Measurements from ENCODE around the gene WDR43.

The WDR43 gene, protein sequence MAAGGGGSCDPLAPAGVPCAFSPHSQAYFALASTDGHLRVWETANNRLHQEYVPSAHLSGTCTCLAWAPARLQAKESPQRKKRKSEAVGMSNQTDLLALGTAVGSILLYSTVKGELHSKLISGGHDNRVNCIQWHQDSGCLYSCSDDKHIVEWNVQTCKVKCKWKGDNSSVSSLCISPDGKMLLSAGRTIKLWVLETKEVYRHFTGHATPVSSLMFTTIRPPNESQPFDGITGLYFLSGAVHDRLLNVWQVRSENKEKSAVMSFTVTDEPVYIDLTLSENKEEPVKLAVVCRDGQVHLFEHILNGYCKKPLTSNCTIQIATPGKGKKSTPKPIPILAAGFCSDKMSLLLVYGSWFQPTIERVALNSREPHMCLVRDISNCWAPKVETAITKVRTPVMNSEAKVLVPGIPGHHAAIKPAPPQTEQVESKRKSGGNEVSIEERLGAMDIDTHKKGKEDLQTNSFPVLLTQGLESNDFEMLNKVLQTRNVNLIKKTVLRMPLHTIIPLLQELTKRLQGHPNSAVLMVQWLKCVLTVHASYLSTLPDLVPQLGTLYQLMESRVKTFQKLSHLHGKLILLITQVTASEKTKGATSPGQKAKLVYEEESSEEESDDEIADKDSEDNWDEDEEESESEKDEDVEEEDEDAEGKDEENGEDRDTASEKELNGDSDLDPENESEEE

DNA sequence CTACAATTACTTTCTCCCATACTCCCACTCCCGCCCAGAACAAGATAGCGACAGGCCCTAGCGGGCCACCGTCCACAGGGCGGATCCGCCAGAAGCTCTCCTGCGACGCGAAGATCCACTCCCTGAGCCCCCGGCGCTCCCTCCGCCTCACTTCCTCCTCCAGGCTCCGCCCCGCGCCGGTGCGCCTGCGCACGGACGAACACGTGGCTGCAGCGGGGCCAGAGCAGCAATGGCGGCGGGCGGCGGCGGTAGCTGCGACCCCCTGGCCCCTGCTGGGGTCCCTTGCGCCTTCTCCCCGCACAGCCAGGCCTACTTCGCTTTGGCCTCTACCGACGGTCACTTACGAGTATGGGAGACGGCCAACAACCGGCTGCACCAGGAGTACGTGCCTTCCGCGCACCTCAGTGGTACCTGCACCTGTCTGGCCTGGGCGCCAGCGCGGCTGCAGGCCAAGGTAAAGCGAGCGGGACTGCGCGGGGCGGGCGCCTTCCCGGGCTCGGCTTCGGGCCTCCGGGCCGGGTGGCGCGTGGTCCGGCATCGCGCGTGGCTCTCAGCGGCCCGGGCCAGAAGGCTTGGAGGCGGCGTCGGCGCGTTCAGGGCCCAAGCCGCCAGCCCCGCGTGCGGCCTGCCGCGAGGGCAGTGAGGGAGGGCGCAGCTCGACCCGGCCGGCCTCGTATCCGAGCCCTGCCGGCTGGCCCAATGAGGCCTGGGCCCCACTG, at the start of gene WDR43:
Gene WDR43, plus strand, starts transcription at position 198 of the 719 bp plus-strand sequence. Its CDS starts 32 bp downstream, at position 230.
- DNase-seq, result peak; percentile 99

DNA sequence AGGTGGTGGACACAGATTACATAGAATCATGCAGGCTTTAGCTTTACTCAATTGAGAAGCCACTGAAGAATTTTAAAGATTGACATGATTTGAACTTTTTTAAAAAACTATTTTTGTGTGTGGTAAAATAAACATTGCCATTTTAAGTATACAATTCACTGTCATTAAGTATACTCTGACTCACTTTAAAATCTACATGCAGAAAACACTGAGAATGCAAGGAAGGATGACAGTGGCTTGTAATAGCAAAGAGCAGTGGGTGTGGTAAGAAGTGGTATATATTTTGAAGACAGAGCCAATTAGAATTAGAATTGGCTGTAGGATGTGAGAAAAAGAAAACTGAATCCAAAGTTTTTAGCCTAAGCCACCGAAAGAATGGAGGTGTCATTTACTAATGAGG, 39.3 kb upstream of the WDR43 start:
- DNase-seq, result no peak

DNA sequence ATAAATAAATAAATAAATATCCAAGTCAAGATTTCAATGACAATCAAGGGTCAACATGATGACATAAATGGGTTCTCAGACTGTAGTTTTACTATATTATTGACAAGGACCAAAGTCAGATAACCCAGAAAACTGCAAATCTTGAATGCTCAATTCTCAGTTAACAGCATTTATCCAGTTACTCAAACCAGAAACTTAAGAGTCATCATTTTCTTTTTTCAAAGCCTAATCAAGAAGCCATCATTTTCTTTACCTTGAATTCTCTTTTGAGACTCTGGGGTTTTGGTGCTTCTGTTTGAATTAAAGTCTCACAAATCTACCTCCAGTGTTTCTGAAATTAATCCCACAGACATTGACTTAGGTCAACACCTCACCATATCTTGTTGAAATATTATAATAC, 38.5 kb upstream of the WDR43 start:
- DNase-seq, result no peak

DNA sequence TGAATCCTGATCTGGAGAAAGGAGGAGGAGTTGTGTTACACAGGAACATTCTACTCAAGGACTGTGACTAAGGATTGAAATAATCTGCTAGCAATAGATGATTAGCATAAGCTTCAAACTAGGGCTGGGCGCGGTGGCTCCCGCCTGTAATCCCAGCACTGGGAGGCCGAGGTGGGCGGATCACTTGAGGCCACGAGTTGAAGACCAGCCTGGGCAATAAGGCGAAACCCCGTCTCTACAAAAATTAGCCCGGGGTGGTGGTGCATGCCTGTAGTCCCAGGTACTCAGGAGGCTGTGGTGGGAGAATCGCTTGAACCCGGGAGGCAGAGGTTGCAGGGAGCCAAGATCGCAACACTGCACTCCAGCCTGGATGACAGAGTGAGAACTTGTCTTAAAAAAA, 25.9 kb upstream of the WDR43 start:
- no peak for DNase-seq

DNA sequence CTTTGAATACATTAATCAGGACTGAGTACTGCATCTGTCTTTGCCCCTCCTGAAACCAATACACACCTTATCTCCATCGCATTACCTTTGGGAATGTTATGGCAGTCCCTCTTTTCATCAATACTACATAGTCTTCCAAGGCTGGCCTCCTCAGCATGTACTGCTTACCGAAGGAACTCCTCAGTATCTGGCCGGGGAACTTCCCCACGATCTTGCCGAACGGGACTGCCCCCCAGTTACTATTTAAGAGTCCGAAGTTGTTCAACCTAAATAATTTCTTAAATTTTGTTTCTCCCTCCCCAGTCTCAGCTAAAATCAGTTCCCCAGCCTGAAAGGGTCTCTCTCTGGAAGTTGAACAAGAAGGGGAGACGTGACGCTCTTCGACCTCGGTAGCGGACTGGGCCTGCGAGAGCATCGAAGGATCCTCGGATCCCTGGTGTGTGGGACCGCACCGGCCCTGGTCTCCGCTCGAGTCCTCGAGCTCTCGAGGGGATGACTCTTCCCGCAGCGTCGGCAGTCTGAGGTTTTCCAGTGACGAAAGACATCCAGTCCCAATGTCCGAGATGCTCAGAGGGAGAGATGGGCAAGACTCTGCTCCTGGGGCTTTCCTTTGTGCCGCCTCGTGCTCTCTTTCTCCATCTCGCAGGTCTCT, 24.8 kb upstream of the WDR43 start:
- no peak for DNase-seq

DNA sequence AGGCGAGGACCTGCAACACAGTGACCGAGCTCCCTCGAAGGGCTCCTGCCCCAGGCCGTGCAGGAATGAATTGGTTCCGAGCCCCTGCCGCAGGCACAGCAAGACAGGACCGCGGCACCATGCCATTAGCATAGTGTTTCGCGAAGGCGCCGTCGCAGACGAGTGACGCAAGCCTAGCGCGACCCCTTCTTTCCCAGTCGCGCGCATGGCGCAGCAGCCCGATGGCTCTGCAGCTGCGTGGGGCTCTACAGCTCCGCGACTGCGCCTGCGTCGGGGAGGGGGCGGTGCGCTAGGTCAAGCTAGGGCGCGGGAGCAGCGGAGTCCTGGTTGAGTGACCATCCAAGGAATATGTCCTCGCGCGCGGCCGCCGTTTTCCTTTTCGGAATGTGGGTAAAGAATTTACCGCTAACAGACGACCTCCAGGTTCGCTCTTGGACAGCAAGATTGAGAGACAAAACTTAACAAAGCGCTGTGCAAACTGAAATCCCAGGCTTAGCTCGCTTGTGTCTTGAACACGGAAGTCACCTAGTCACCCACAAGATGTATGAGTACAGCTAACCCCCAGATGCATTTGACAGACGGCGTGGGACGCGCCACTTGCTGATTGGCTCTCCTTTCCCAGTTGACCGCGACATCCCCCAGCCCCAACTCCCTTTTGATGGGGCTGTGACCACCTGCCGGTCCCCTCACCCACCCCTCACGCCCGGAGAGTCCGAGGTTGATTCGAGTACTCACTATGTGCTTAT, 24.1 kb upstream of the WDR43 start, which contains the start of gene TRMT61B:
Gene TRMT61B, minus strand, starts transcription at position 164 of the 746 bp plus-strand sequence. Its CDS starts 32 bp downstream, at position 132.
- DNase-seq, result peak; percentile 95

DNA sequence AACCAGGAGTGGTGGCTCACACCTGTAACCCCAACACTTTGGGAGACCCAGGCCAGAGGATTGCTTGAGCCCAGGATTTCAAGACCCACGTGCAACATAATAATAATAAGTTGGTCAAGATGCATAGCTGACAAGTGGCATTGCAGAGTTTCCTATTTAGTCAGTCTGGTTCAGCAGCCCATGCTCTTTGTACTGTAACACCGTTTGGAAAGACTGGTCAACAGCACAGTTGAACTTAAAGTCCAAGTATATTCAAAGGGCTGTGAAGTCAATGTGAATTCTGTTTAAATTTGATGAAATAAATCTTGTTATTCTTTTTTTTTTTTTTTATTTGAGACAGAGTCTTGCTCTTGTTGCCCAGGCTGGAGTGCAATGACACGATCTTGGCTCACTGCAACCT, 22.8 kb upstream of the WDR43 start:
- DNase-seq, result no peak

DNA sequence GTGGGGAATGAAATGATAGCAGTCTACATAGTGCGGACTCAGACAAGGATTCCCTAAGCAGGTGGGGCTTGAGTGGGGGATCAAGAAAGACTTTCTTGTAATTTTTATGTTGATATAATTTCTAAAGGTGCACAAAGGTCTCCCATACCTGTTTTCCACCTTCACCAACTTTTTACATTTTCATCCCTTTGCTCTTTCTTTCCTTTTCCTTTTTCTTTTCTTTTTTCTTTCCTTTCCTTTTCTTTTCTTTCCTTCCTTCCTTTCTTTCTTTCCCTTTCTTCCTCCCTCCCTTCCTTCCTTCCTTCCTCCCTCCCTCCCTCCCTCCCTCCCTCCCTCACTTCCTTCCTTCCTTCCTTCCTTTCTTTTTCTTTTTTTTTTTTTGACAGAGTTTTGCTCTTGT, 14.3 kb upstream of the WDR43 start:
- DNase-seq, result no peak

DNA sequence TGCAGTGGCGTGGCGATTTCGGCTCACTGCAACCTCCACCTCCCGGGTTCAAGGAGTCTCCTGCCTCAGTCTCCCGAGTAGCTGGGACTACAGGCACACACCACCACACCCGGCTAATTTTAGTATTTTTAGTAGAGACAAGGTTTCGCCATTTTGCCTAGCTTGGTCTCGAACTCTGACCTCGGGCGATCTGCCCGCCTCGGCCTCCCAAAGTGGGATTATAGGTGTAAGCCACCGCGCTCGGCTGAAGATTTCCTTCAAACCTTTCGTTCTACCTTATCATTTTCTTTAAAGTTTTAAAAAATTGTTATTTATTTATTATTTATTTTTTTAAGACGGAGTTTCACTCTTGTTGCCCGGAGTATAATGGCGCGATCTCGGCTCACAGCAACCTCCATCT, 979 bp upstream of the WDR43 start:
- no peak for DNase-seq

DNA sequence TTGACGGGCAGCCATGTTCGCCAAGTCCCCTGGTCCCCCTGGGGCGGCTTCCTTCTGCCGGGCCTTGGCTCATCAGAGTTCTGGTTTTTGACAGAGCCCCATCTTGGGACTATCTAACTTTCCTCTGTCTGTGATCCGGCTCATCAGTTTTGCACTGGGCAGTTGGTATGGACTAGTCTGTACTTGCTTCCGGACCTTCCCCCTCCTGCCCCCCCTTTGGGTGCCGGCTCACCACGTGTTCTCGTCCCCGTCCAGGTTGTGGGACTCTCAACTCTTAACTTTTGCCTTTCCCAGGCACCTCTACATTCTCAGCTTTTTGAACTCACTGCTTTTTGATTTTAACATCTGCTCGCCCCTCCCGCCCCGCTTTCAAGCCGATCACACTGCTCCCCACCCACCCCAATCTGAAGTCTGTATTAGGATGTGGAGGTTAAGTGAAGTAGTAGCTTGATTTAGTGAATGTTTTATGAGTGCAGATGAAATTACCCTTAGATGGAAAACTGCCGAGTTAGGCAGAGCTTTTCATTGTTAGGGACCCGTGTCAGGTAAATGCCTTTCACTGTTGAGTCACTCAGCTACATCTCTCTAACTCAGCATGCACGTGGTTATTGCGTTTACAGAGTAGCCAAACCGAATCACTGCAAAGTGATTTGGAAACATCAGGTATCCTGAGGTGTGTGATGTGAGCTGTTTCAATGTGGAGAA, 874 bp downstream of the WDR43 start:
- DNase-seq, result peak; percentile 34

DNA sequence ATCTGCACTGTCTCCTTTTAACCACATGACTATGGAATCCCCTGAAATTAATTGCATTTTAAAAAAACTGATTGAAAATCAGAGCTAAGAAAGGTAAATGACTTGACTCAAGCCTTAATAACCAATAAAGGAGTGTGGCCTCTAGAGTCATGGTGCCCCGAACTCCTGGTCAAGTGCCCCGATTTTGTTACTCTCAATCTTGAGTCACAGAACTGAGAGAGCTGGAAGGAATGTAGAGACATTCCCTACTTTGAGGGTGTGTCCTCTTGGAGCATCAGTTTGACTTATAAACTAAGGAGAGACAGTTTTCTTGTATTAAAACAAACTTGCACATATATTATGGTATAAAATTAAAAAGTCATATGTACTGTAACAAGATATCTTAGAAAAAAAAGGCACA, 2.4 kb downstream of the WDR43 start:
- no peak for DNase-seq

DNA sequence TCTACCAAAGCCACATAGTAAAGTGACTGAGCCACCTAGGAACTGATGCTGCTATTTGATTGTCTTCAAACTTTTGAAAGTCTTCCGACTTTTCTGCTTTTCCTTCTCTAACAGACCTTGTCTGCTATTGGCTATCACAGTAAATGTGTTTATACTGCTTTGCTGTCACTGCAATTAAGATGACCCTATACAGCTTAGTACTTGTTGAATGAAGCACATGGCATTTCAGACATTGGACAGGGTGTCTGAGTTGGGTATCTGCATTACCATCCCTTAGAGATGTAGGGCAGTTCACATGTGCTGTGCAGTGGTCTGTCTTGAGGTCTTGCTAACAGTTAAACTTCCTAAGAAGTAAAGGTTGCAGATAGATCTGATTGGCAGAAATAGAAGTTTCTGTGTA, 3.6 kb downstream of the WDR43 start:
- DNase-seq, result no peak

DNA sequence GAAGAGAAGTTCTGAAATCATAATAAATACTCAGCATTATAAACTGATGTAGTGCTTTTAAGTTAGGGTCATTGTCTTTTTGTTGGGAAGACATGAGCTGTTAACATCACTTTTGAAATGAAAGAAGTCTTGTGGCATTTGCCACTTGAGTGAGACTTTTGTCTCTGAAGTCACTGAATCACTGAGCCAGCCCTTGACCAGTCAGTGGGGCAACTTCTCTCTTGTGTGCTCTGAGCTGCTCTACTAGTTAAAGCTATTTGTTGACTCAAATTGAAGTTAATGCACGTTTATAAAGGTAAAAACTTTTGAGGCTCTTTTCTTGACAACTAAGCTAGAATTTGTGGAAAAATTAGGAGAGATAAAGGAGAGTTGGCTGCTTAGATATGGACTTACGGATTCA, 6.7 kb downstream of the WDR43 start:
- DNase-seq, result no peak

DNA sequence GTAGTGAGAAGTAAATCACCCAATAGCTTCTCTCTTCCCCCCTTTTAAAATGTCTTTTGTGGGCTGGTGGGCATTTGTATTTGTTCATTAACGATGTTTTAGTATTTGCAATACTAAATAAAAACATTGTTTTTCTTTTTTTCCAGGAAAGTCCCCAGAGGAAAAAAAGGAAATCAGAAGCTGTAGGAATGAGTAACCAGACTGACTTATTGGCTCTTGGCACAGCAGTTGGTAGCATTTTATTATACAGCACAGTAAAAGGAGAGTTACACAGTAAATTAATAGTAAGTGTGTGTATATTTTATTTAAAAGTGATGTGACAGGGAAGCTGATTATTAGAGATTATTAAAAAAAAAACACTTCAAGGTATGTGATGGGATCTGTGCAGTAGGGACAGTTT, 7.4 kb downstream of the WDR43 start:
- DNase-seq, result no peak

DNA sequence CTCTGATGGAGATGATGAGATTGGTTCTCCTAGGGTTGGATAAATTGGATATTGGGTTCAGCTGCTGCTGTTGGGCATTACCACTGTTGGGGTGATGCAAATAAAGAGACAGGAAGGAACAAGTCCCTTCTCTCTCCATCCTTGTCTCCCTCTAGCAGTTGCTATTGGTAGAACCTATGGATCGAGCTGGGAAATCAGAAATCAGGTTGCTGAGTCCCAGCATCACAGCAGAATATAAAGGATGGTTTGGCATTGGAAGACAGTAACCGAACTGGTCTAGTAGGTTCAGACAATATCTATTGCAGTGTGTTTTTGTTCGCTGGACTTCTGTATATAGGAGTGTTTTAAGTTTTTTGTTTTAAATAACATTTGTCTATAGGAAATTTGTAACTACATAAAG, 8.1 kb downstream of the WDR43 start:
- DNase-seq, result no peak

DNA sequence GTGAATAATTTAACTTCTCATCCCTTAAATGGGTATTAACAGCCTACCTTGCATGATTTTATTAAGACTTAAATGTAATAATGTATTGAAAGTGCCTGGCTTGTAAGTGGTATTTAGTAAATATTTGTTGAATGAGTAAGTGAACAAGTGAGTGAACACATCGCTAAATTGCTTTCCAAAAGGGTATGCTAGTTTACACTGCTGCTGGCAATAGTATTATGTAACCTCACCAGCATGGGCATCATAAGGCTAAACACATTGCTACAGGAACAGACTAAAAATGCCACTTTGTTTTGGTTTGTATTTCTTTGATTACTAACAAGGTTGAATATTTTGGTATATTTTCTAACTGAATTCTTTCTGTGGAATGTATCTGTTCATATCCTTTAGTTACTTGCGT, 9.8 kb downstream of the WDR43 start:
- no peak for DNase-seq

DNA sequence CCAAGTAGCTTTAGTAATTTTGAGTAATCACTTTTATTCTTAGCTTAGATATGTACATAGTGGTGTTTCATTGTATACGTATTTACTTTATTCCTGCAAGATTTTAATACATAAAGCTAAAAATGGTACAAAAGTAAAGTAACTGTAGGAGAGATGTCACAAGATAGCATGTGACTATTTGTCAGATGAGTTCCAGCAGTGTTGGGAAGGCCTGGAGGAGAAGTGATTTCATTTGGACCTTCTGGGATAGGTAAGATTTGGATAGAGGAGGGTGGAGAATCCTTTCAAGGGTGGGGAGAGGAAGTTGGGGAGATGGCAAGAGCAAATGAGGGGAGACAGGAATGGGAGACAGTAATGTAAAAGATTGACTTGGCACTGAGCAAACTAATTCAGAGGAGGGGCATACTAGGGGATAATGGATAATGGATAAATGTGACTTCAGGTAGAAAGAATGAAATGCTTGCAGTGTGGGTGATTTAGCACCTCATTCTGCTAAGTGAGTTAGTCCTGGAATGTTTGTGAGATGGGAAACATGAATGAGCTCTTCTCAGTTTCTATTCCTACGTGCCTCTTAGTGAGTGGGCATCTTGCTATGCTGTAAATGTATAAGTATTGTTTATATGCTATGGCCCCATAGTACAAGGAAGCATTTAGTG, 10.5 kb downstream of the WDR43 start:
- DNase-seq, result no peak

DNA sequence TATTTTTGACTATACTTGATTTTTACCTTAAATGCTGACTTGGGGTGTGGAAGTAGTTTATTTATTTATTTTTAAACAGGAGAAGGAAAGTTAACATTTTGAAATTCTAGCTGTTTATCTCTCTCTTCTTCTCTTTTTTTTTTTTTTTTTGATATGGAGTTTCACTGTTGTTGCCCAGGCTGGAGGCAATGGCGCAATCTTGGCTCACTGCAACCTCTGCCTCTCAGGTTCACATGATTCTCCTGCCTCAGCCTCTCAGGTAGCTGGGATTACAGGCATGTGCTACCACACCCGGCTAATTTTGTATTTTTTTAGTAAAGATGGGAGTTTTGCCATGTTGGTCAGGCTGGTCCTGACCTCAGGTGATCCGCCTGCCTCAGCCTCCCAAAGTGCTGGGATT, 11.1 kb downstream of the WDR43 start:
- DNase-seq, result no peak

DNA sequence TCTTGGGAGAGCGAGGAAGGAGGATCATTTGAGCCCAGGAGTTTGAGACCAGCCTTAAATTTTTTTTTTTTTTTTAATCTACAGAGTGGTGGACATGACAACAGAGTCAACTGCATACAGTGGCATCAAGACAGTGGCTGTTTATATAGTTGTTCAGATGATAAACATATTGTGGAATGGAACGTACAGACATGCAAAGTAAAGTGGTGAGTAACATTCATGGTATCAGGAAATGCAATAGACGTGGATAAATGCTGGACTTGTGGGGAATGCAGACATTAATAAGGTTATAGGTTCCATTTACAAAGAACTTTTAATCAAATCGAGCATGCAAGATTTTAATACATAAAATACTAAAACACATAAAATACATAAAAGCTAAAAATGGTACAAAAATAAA, 11.9 kb downstream of the WDR43 start:
- no peak for DNase-seq

DNA sequence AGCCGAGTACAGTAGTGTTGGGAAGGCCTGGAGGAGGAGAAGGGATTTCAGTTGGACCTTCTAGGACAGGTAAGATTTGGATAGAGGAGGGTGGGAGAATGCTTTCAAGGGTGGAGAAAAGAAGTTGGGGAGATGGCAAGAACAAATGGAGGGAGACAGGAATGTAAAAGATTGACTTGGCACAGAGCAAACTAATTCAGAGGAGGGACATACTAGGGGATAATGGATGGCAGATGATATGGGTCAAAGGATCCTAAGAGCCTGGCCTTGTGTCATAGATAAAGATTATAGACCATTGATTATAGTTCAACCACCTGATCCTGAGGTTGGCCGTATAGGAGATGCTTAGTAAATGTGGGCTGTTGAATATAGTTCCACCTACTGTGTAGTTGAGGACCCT, 12.4 kb downstream of the WDR43 start:
- DNase-seq, result no peak

DNA sequence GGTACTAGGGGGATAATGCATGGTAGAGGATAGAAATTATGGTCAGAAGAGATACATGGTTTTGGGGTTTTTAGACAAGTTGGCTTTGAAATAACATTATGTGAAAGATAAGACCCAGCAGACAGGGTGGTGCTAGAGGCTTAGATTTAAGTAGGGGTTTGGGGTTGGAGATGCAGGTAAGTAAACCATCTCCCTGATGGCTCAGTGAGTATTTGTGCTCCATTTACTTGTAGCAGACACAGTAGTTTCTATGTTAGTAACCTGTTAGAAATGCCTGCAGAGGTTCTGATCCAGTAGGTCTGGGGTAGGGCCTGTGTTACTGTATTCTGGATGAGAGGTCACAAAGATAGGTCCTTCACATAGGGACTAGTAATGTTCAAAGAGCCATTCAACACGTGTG, 13.7 kb downstream of the WDR43 start:
- DNase-seq, result no peak

Measured in NCI-H2171 (cell line).